ENCODE data around the gene POC1B.

- TF ChIP-seq, protein P1, sequence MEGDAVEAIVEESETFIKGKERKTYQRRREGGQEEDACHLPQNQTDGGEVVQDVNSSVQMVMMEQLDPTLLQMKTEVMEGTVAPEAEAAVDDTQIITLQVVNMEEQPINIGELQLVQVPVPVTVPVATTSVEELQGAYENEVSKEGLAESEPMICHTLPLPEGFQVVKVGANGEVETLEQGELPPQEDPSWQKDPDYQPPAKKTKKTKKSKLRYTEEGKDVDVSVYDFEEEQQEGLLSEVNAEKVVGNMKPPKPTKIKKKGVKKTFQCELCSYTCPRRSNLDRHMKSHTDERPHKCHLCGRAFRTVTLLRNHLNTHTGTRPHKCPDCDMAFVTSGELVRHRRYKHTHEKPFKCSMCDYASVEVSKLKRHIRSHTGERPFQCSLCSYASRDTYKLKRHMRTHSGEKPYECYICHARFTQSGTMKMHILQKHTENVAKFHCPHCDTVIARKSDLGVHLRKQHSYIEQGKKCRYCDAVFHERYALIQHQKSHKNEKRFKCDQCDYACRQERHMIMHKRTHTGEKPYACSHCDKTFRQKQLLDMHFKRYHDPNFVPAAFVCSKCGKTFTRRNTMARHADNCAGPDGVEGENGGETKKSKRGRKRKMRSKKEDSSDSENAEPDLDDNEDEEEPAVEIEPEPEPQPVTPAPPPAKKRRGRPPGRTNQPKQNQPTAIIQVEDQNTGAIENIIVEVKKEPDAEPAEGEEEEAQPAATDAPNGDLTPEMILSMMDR (IDR thresholded peaks at IDR 0.05): no peak
- TF ChIP-seq POLR2A (IDR thresholded peaks at IDR 0.05): no peak
- no peak for TF ChIP-seq POLR2AphosphoS5 (IDR thresholded peaks at IDR 0.05)
Measured at GRCh38 chr12:89539426-89540223, 13.8 kb upstream of the POC1B start.
